Stimulated activated CD4-positive, alpha-beta T cell treated with anti-CD3 and anti-CD28 coated beads, Interleukin-1b, Interleukin-23, amount 100 ng/mL, for 4 hours (primary cell): ENCODE results near the gene TRPM7.
"Not testable (repeated sequence)": the region's sequence is repeated elsewhere in the genome, so short reads cannot be mapped to it uniquely, and the experiment has no call there.

ENCODE experiments used
- DNase-seq, 2 donors: peaks; one replicate each; pipeline ENCODE4 v3.0.0-alpha.2; 2020; ENCODE audit warnings: low read depth in 2 of 2

Gene TRPM7

GRCh38 chr15:50655555-50655954 is 31.0 kb downstream of the TRPM7 start:
- DNase-seq, result no peak

GRCh38 chr15:50653156-50653743 is 33.3 kb downstream of the TRPM7 start:
- DNase-seq, result no peak

- DNase-seq, result no peak
These were observed 33.9 kb downstream of the TRPM7 start for GRCh38 chr15:50652671-50653070.

- no peak for DNase-seq
These were observed 45.3 kb downstream of the TRPM7 start for GRCh38 chr15:50641318-50641717.

GRCh38 chr15:50636146-50636545 is 50.5 kb downstream of the TRPM7 start:
- DNase-seq, result no peak

GRCh38 chr15:50633653-50634052 is 52.9 kb downstream of the TRPM7 start:
- no peak for DNase-seq

- DNase-seq, result no peak
These were observed 58.2 kb downstream of the TRPM7 start for GRCh38 chr15:50628421-50628820.

GRCh38 chr15:50627351-50628055 is 59.1 kb downstream of the TRPM7 start:
- no peak for DNase-seq

GRCh38 chr15:50624616-50625168 is 61.9 kb downstream of the TRPM7 start:
- no peak for DNase-seq

- DNase-seq, result not testable (repeated sequence)
These were observed 64.1 kb downstream of the TRPM7 start for GRCh38 chr15:50622361-50622943.

GRCh38 chr15:50616960-50617359 is 69.6 kb downstream of the TRPM7 start:
- not testable (repeated sequence) for DNase-seq

- DNase-seq, result not testable (repeated sequence)
These were observed 70.0 kb downstream of the TRPM7 start for GRCh38 chr15:50616554-50616953.

GRCh38 chr15:50613600-50613999 is 73.0 kb downstream of the TRPM7 start:
- no peak for DNase-seq

GRCh38 chr15:50607129-50607528 is 79.5 kb downstream of the TRPM7 start:
- DNase-seq, result no peak

- DNase-seq, result no peak
These were observed 81.1 kb downstream of the TRPM7 start for GRCh38 chr15:50605462-50605861.

- DNase-seq, result not testable (repeated sequence)
These were observed 84.6 kb downstream of the TRPM7 start for GRCh38 chr15:50602028-50602427.

- DNase-seq, result no peak
These were observed 92.3 kb downstream of the TRPM7 start for GRCh38 chr15:50594311-50594710.

GRCh38 chr15:50593761-50594160 is 92.8 kb downstream of the TRPM7 start:
- no peak for DNase-seq

- DNase-seq, result no peak
These were observed 96.3 kb downstream of the TRPM7 start for GRCh38 chr15:50590288-50590687.

GRCh38 chr15:50577492-50577891 is 109.1 kb downstream of the TRPM7 start:
- DNase-seq, result no peak

GRCh38 chr15:50576166-50576565 is 110.4 kb downstream of the TRPM7 start:
- DNase-seq, result no peak

- not testable (repeated sequence) for DNase-seq
These were observed 112.8 kb downstream of the TRPM7 start for GRCh38 chr15:50573842-50574241.

- no peak for DNase-seq
These were observed 122.8 kb downstream of the TRPM7 start for GRCh38 chr15:50563756-50564155.
